ENCODE data around the gene VLDLR.

VLDLR gene

DNA sequence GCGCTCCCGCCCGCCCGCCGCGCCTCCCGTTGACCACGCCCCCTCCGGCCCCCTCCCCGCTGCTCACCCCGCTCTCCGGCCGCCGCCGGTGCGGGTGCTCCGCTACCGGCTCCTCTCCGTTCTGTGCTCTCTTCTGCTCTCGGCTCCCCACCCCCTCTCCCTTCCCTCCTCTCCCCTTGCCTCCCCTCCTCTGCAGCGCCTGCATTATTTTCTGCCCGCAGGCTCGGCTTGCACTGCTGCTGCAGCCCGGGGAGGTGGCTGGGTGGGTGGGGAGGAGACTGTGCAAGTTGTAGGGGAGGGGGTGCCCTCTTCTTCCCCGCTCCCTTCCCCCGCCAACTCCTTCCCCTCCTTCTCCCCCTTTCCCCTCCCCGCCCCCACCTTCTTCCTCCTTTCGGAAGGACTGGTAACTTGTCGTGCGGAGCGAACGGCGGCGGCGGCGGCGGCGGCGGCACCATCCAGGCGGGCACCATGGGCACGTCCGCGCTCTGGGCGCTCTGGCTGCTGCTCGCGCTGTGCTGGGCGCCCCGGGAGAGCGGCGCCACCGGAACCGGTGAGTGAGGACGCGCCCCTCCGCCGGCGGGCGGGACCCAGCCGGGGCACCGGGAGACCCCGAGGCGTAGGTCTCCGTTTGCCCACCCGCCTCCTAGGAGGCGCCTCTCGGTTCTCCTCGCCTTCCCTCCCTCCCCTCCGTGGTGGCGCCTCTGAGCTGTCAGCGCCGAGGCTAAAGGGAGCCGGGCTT lies at the start of gene VLDLR:
TSS of gene VLDLR (plus strand) at position 66 of the 739 bp plus-strand sequence. CDS start at position 469, 403 bp downstream.
- no peak for DNase-seq

DNA sequence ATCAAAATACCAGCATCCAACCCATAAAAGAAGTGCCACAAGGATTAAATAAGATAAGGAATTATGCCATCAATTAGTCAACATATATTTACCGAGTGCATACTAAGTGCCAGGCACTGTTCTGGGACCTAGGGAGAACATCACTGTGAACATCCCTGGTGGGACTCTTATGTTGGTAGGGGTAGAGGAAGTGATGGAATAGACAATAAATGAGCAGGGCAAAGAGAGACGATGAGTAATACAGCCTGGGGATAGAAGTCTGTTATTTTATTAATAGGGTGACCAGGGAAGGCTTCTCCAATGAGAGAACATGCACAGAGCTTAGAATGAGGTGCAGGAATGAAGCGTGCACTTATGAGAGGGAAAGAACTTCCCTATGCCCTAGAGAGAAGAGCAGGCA lies 47.4 kb upstream of the VLDLR start:
- DNase-seq: no peak

DNA sequence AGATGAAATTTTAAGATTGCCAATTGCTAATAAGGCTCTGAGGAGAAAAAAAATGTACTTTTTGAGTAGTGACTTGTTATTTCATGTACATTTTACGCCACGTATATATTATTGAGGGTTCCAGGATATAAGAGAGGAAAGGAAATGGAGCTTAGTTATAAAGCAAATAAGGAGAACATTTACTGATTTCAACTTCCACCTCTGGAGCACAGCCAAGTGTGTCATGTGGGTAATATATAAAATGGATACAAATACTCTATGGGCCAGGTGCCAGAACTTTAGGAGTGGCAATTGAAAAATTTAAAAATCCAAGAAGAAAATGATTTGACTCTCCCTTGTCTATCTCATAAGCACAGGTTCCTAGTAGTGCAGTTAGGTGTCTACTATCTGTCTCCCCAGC lies 45.0 kb upstream of the VLDLR start:
- DNase-seq: no peak

DNA sequence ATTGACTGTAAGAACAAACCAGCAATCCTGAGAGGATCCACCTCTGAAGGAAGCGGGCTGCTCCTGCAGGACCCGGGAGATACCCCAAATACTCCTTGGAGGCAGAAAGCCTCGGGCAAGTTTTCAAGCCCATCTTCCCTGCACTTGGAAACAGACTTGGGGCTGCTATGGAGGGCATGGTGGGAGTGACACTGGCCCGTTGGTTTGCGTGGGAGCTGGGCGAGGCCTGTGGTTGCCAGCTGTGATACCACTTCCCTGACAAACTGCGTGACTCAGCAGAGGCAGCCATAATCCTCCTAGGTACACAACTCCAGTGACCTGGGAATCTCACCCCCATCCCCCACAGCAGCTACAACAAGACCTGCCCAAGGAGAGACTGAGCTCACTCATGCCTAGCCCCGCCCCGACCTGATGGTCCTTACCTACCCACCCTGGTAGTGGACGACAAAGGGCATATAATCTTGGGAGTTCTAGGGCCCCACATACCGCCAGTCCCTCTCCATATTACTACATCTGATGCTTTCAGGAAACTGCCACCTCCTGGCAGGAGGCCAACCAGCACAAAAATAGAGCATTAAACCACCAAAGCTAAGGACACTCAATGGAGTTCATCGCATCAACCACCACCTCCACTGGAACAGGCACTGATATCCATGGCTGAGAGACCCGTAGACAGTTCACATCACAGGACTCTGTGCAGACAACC lies 38.1 kb upstream of the VLDLR start:
- DNase-seq: no peak

DNA sequence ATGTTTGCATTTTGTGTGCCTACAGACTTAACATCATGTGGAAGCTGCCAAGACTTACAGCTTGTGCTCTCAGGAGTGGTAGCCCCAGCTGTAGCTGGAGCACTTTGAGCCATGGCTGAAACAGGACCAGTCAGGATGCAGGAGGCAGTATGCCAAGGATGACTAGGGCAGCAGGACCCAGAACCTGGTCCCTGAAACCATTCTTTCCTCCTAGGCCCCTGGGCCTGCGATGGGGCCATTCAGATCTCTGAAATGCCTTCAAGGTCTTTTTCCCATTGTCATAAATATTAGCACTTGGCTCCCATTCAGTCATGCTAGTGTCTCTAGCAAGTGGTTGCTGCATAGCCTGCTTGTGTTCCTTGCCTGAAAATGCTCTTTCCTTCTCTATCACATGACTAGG lies 29.6 kb upstream of the VLDLR start:
- DNase-seq: no peak

DNA sequence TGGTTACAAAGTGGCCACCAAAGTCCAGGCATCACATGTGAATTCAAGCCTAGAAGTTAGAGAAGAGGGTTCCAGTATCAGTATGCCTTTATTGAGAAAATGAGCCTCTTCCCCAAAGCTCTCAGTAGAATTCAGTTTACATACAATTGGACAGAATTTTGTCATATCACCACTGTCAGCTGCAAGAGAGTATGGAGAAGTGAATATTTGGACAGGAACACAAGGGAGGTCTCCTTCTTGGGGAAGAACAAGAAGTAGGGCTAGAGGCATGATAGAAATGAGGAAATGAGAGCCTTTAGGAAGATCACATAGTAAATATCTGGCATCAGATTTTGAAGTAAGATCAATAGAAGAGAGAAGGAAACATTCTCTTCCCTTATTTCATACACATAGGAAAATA lies 27.8 kb upstream of the VLDLR start:
- DNase-seq: no peak

DNA sequence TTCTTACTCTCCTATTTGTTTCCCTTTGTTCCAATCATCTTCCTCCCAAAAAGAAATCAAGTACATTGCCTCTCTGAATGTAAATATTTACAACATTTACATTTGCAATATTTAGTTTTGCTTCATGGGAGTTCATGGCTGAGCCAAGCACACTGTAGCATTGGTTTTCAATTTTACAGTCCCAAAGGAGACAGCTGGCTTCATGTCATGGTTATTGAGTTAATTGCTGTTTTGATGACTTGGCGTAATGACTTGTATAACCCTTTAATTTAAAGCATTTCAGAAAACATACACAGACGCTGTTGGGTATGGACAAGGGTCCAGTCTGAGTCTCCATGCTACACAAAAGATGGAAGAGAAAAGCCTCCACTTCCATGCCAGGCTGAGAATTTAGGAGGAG lies 25.6 kb upstream of the VLDLR start:
- DNase-seq: no peak

DNA sequence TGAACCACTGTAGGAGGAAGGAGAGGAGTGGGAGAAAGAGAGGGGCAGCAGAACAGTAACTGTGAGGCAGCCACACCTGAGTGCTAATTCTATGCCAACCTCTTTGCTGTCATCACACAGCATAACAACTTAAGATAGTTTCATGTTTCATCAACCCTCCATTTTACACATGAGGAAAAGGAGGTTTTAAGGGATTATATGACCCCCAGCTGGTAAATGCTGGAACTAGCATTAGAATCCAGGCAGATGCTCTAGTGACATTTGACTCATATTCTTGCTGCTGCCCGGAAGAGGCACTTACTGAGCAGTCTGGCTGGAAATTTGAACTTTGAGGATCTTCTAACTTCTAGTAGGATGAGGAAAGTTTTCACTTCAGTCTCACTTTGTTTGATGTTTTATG lies 24.1 kb upstream of the VLDLR start:
- no peak for DNase-seq

DNA sequence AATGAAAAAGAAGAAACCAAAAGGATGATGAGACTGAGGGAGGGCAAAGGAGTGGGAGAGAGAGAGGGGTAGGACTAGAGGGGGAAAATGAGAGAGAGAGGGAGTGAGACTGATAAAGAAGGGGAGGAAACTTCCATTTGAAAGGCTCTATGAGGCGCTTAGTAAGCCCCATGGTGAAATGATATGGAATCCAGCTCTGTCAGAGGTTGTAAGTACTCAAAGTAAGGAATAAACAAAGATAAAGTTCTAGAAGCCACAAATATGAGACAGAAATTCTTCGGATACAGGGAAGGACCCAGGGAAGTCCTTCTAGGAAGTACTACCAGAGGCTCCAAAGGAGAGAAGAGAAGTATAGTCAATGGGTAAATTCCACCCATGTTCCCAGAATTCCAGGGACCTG lies 21.7 kb upstream of the VLDLR start:
- DNase-seq: no peak

DNA sequence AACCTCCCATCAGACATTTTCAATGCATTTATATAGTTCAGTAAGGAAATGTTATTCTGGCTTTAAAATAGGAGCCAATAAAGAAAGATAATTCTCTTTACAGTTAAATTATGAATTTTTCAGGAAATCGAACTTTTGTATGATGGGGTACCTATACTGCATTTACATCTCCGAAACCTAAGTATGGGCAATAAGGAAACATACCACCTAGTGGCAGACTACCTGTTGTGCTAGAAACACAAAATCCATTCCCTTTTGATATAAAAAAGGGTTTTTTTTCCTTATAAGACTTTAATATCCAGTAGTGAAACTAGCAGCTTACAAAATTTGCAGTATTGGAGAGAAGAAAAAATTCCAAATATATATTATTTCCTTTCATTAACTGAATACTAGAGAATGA lies 21.3 kb upstream of the VLDLR start:
- no peak for DNase-seq

DNA sequence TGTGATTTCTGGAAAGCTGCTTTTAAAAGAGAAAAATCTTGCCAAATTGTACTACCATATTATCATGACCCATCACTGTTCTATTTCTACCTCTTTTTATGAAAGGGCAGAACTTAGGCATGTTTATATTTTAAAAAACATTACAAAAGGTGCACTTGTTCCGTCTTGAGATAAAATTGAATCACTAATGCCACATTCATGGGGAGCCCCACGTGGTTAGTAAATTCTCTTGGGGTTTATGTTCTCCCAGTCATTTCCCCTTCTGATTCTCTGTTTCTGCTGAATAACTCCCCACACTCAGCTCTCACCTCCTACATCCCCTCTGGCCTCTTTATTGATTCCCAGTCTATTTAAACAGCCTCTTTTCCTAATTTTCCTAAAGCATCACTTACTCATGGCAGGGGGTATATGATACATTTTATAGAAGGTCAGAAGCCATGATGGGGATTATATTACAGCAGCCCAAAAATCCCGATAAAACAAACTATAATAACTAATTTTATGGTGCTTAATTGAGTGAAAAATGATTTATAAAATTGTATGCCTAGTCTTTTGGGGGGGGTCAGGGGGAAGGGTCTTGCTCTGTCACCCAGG lies 19.7 kb upstream of the VLDLR start:
- DNase-seq: no peak

DNA sequence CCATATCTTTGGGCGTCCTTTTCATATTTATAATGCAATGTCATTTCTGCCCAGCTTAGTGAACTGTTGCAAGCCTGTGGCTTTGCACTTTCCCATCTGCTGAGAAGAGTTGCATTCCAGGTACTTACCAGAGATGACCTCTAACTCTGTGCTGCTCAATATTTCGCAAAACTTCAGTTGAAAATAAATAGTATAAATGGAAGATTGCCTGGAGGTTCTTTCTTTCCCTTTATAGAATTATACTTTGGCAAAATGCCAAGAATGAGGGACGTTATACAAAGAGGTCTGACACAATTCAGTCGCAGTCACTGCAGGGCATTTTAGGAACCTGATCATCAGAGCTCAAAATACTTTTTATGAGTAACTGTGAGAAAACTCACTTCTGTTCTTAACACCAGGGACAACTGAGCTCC lies 18.9 kb upstream of the VLDLR start:
- DNase-seq: no peak

DNA sequence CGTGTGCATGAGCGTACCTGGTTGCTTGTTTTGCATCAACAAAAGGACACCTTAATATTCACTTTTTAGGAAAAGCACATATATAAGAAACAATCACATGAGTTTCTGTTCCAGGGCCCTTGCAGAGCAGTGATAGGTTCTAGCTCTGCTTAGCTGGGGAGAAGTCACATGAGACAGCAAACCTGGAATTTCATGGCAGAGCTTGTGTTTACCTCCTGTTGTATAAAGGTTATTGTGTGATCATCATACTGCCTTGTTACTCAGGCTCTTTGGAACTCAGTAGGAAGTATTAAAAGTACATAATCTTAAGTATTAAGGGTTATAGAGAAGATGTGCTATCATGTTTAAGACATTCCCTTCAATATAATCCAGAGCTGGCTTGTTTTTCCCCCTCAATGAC lies 18.0 kb upstream of the VLDLR start:
- DNase-seq: no peak

DNA sequence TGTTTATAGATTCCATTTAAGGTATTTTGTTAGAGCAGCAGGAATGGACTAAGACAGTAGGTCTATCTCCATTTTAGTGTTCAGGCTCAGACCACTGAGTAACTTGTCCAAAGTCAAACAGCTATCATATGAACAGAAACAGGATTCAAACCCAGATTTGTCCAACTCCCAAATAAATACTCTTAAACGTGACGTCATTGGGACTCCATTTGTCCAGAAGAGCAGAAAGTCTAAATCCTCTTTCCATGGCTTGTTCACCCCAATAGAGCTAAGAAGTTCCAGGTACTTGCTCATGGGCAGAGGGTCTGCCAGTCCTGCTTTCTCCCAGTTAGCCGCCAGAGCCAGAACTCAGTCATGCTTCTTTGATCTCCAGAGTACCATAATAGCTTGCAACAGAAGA lies 16.3 kb upstream of the VLDLR start:
- DNase-seq: no peak

DNA sequence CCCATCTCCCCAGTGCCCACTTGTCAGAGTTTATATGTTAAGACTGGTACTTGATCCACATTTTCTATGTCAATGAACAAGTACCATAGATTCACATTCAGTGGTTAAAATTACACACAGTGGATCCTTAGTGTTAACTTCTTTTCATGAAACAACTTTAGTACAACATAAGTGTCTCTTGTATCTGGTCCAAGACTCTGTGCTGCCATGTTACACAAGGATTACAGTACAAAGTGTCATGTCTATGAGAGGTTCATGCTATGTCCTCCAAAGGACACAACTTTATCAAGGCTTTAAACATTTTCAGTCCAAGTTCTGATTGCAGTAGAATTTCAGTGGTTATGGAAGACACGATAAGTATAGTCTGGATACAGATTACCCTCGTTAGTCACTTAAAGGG lies 13.3 kb upstream of the VLDLR start:
- no peak for DNase-seq

DNA sequence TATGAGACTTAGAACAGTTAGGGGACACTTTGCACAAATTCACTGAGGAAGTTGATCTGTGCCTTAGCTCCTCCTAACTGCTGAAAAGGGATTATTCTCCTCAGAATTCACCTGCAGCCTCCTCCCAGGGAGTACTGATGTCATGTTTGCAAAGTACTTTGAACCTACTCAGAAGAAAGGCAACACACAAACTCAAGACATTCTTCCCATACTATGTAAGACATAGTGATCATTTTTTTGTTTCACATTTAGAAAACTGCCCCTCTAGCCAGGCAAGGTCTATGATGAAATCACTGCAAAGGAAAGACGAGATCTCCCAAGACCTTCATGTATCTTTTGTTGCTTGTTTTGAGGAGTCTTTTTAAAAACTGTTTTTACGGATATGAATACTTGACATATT lies 10.6 kb upstream of the VLDLR start:
- no peak for DNase-seq

DNA sequence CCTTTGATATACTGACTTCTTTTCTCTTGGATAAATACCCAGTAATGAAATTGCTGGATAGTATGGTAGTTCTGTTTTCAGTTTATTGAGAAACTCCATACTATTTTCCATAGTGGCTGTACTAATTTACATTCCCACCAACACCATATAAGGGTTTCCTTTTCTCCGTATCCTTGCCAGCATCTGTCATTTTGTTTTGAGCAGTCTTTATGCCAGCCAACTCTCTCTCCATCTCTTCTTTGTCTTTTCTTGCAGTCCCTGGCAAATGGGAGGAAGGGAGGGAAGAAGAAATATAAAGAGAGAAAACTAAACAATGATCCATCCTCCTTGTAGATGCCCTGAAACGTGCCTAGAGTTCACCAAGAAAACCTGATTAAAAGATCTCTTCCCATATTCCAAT lies 9.6 kb upstream of the VLDLR start:
- no peak for DNase-seq

DNA sequence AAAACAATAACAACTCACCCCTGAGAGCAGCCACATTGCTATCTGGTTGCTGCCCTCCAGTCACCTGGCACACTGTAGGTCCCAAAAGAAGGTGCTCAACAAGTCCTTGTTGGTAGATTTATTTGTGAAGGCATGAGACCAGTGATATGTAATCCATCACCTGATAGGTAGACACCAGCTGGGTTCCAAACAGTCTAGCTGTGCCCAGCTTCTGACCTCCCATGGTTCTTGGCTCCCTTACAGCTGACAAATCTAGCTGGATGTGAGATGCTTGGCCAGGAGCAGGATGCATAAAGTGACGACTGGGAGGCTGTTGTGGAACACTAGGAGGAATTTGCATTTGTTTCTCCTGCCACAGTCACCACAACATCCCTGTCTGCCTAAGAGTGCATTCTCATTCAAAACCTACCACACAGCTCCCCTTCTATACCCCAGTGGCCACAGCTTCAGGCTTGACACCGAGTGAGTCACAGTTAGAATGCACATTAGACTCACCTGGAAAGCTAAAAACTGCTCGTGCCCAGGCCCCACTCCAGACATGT lies 7.8 kb upstream of the VLDLR start:
- no peak for DNase-seq

DNA sequence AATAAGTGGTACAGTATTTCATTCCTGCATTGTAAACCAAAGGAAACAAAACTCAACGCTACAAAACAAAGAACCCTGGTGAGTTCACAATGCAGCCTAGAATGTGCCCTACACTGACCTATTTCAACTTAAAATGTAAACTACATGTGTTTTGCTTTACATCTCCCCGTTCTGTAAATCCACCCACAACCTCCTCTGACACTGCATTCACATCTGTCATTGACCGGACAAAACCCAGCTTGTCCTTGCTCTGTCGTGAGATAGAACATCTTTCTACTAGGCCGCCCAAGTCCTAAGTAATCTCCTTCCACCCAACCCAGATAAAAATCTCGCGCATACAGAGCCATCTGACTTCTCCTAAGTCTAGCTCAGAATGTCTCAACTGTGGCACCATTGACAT lies 6.1 kb upstream of the VLDLR start:
- no peak for DNase-seq

DNA sequence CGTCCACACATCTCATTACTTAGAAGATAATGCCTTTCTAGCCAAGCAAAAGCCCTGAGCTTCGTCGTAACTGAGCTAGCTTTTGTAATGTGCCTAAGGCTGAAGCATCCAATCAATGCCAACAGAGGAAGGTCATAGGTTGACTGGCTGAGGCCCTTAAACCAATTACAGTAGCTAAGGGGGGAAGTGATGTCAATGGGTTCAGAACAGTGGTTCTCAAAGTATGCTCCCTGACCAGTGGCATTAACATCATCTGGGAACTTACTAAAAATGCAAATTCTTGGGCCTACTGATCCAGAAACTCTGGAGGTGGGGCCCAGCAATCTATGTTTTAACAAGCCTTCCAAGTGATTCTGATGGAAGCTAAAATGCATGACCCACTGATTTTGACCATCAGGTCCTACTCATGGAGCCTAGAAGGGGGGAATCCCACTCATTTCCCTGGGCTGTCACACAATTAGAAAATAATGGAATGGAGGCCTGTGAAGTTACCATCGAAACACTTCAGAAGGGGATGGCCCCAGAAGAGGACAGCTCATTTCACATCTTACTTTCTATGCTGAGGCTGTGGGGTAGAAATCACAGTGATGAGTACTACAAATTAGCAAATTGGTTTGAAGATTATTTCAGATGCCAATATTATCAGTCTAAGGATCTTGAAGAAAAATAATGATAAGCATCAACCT lies 4.8 kb upstream of the VLDLR start:
- no peak for DNase-seq

DNA sequence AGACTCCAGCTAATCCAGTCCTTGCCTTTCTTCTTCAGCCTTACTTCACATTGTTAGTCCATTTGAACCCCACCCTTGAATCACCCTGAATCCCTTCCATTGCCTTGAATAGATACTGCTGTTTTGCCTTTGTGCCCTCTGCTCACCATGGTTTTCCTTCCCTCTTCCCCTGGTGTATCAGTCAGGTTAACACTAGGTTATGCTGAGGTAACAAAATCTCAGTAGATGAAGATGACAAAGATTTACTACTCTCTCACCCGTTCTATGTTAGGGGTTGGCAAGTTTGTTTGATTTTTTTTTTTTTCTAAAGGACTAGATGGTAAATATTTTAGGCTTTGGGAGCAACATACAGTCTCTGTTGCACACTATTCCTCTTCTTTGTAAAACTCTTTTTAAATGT lies 3.3 kb upstream of the VLDLR start:
- DNase-seq: no peak

DNA sequence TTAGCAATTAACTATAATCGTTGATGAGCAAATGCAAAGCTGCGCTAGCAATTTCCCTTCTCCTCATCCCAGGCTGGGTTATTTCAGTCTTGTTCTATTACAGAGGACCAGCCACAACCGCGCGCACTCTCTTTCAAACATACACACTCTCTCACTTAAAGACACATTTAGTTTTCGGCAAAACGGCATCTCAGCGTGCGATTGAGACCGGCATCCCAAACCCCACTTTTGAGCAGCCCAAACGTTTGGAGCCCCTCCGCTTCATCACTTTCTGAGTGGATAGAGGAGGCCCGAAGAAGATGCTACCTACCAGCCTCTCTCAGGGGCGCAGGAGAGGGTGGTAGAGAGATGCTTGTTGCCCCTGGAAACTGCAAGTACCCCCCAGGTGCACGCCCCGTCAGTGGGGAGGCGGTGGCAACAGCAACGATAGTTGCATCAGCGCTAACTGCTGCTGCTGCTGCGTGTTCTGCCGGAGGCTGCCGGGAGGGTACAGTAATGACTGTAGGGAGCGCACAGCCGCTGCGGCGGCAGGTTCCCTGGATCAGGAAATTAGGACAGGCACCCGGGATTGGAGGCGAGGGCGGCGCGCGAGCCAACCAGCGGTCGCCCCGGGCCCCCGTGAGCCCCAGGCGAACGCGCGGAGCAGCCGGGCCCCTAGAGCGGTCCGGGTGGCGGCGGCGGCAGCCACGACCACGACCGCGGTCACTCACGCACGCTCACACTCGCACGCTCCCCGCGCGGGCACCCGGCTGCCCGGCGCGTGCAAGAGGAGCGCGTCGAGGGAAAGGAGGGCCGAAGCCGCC lies 467 bp upstream of the VLDLR start:
- DNase-seq: peak; percentile 28 to 39

All from Kasumi-1 (cell line).